H1 (cell line): ENCODE results near the gene ZDHHC8. TPM values are rescaled to one million over a fixed set of nuclear protein-coding genes. Genes with fewer than 3 reads are reported as not detected.

ENCODE experiments used
- CTCF ChIA-PET: fragments of 300-600 bp; sonication (Branson Sonifier 250); formaldehyde crosslinking; loops from one replicate; lab custom pipeline; 2021; ENCODE audit not compliant: partially characterized antibody; lab: Charles Lee
- POLR2A ChIA-PET: fragments of 300-600 bp; sonication (Branson Sonifier 250); formaldehyde crosslinking; loops from one replicate; lab custom pipeline; 2021; ENCODE audit warnings: inconsistent platforms; ENCODE audit not compliant: partially characterized antibody; lab: Charles Lee
- DNase-seq, 2 experiments: peaks; one replicate each; pipeline versions ENCODE4 v3.0.0 to v3.0.0-alpha.2; 2010 to 2022; ENCODE audit warnings: low spot score in 2 of 2, low read depth in 1 of 2, mixed read lengths in 1 of 2
- FAIRE-seq: peaks from 2 replicates; lab custom pipeline; 2011; peaks lifted over from hg19 to GRCh38; lab: Jason Lieb, UNC
- H2AFZ ChIP-seq: 2 replicates; pipeline ENCODE4 v1.8.1; 2012; ENCODE audit warnings: low read length, inconsistent platforms
- H2AK5ac ChIP-seq: 2 replicates; pipeline ENCODE4 v1.6.1; 2013; ENCODE audit warnings: low read depth, low read length
- H2BK120ac ChIP-seq: replicated peaks from 2 replicates; pipeline ENCODE3; 2013; ENCODE audit warnings: low read depth, low read length, inconsistent platforms
- H2BK12ac ChIP-seq: 2 replicates; pipeline ENCODE4 v1.6.1; 2013; ENCODE audit warnings: low read depth, low read length
- H2BK15ac ChIP-seq: 2 replicates; pipeline ENCODE4 v1.6.1; 2013; ENCODE audit warnings: low read length
- H2BK20ac ChIP-seq: 2 replicates; pipeline ENCODE4 v1.6.1; 2013; ENCODE audit warnings: low read length
- H2BK5ac ChIP-seq: 2 replicates; pipeline ENCODE4 v1.6.1; 2013; ENCODE audit warnings: low read depth, low read length
- H3K14ac ChIP-seq: 2 replicates; pipeline ENCODE4 v1.6.1; 2013; ENCODE audit warnings: inconsistent platforms; ENCODE audit not compliant: insufficient read length
- H3K18ac ChIP-seq: 2 replicates; pipeline ENCODE4 v1.6.1; 2013; ENCODE audit warnings: low read length; ENCODE audit errors: extremely low read depth
- H3K23ac ChIP-seq: 2 replicates; pipeline ENCODE4 v1.6.1; 2013; ENCODE audit warnings: inconsistent platforms; ENCODE audit not compliant: insufficient read length
- H3K23me2 ChIP-seq: 2 replicates; pipeline ENCODE4 v1.6.1; 2013; ENCODE audit warnings: low read depth, low read length
- H3K27ac ChIP-seq: 2 replicates; pipeline ENCODE4 v1.6.1; 2011; ENCODE audit warnings: low read depth, low read length, inconsistent platforms
- H3K27me3 ChIP-seq, 4 experiments: replicated peaks in 1 of 4; 1 replicate in 1 of 4; 2 replicates in 3 of 4; pipeline versions ENCODE4 v1.6.1 to v1.8.1; 2011 to 2013; ENCODE audit warnings: low read length in 3 of 4, mild to moderate bottlenecking in 3 of 4, inconsistent platforms in 2 of 4, mixed read lengths in 2 of 4, moderate library complexity in 1 of 4; ENCODE audit not compliant: control insufficient read depth in 3 of 4, insufficient read depth in 3 of 4; ENCODE audit errors: extremely low read depth in 1 of 4
- H3K36me3 ChIP-seq, 4 experiments: 2 replicates each; pipeline versions ENCODE4 v1.6.1 to v1.8.1; 2011 to 2013; ENCODE audit warnings: mild to moderate bottlenecking in 4 of 4, low read length in 3 of 4, moderate library complexity in 2 of 4, control low read depth in 1 of 4, inconsistent platforms in 1 of 4; ENCODE audit not compliant: insufficient read depth in 4 of 4, control insufficient read depth in 2 of 4
- H3K4ac ChIP-seq: replicated peaks from 2 replicates; pipeline ENCODE3; 2013; ENCODE audit warnings: low read length, low read depth, mixed read lengths, inconsistent platforms; ENCODE audit not compliant: insufficient read length
- H3K4me1 ChIP-seq, 4 experiments: replicated peaks in 1 of 4; 1 replicate in 1 of 4; 2 replicates in 3 of 4; pipeline versions ENCODE4 v1.6.1 to v1.8.1; 2011 to 2013; ENCODE audit warnings: low read length in 3 of 4, inconsistent platforms in 2 of 4, mixed read lengths in 1 of 4; ENCODE audit not compliant: insufficient read depth in 4 of 4, control insufficient read depth in 3 of 4
- H3K4me2 ChIP-seq, 2 experiments: 2 replicates each; pipeline versions ENCODE4 v1.6.1 to v1.8.1; 2011 to 2013; ENCODE audit warnings: low read depth in 2 of 2, low read length in 2 of 2, control low read depth in 1 of 2, inconsistent platforms in 1 of 2, mild to moderate bottlenecking in 1 of 2; ENCODE audit not compliant: insufficient read depth in 1 of 2
- H3K4me3 ChIP-seq, 4 experiments: fragments of 200-600, 300-600 bp in 1 of 4; sonication (generic), shearing (Covaris generic), sonication (Bioruptor Twin) in 1 of 4; 2 replicates each; pipeline versions ENCODE4 v1.5.1 to v1.8.1; 2011 to 2016; ENCODE audit warnings: low read length in 4 of 4, low read depth in 3 of 4, control low read depth in 2 of 4, inconsistent platforms in 2 of 4, mild to moderate bottlenecking in 2 of 4, mixed read lengths in 1 of 4, moderate library complexity in 1 of 4; ENCODE audit not compliant: insufficient read depth in 2 of 4; ENCODE audit errors: extremely low read depth in 1 of 4
- H3K56ac ChIP-seq: replicated peaks from 2 replicates; pipeline ENCODE3; 2013; ENCODE audit warnings: low read depth, mild to moderate bottlenecking, mixed read lengths, low read length, inconsistent platforms; ENCODE audit not compliant: insufficient read length
- H3K79me1 ChIP-seq: 2 replicates; pipeline ENCODE4 v1.6.1; 2013; ENCODE audit warnings: low read depth, low read length, control low read depth
- H3K79me2 ChIP-seq, 2 experiments: 2 replicates each; pipeline versions ENCODE4 v1.6.1 to v1.8.1; 2012 to 2013; ENCODE audit warnings: low read length in 2 of 2, mild to moderate bottlenecking in 2 of 2, inconsistent platforms in 1 of 2; ENCODE audit not compliant: insufficient read depth in 2 of 2, control insufficient read depth in 1 of 2
- H3K9ac ChIP-seq, 4 experiments: replicated peaks in 1 of 4; 1 replicate in 1 of 4; 2 replicates in 3 of 4; pipeline versions ENCODE4 v1.6.1 to v1.8.1; 2011 to 2013; ENCODE audit warnings: low read depth in 3 of 4, low read length in 3 of 4, control low read depth in 2 of 4, mild to moderate bottlenecking in 2 of 4, moderate library complexity in 2 of 4, inconsistent platforms in 1 of 4; ENCODE audit errors: extremely low read depth in 1 of 4
- H3K9me3 ChIP-seq, 2 experiments: 2 replicates each; pipeline versions ENCODE4 v1.6.1 to v1.8.1; 2012 to 2013; ENCODE audit warnings: mild to moderate bottlenecking in 2 of 2, moderate library complexity in 2 of 2, control low read depth in 1 of 2, inconsistent platforms in 1 of 2, low read depth in 1 of 2, low read length in 1 of 2, mixed read lengths in 1 of 2; ENCODE audit not compliant: insufficient read depth in 2 of 2
- H4K20me1 ChIP-seq, 2 experiments: replicated peaks in 1 of 2; 2 replicates each; pipeline versions ENCODE3 to v1.8.1; 2011 to 2013; ENCODE audit warnings: inconsistent platforms in 2 of 2, low read length in 2 of 2, mild to moderate bottlenecking in 1 of 2; ENCODE audit not compliant: insufficient read depth in 2 of 2, control insufficient read depth in 1 of 2
- H4K5ac ChIP-seq: 2 replicates; pipeline ENCODE4 v1.6.1; 2013; ENCODE audit warnings: low read length, low read depth, mixed read lengths, inconsistent platforms; ENCODE audit not compliant: insufficient read length
- H4K8ac ChIP-seq: 2 replicates; pipeline ENCODE4 v1.8.0; 2013; ENCODE audit warnings: mild to moderate bottlenecking, moderate library complexity, low read length, inconsistent platforms; ENCODE audit not compliant: insufficient read depth; ENCODE audit errors: extremely low read depth
- H4K91ac ChIP-seq: replicated peaks from 2 replicates; pipeline ENCODE3; 2013; ENCODE audit warnings: low read length, mixed read lengths, inconsistent platforms; ENCODE audit not compliant: insufficient read length
- RBBP5 ChIP-seq: IDR thresholded peaks from 2 replicates; pipeline ENCODE4 v1.7.1; 2012; ENCODE audit warnings: low read depth, mild to moderate bottlenecking, inconsistent platforms, low read length, moderate library complexity, borderline replicate concordance
- RXRA ChIP-seq: IDR thresholded peaks from 2 replicates; pipeline ENCODE4 v1.6.1; 2011; ENCODE audit warnings: low read depth, mild to moderate bottlenecking, low read length, moderate library complexity; ENCODE audit not compliant: insufficient read depth
- WGBS, 2 experiments: shearing (Covaris generic) in 1 of 2; methylation state at CpG; one replicate each; pipeline versions ENCODE4 v1.1.6 to v1.1.7; 2013 to 2015; ENCODE audit warnings: low lambda C conversion rate in 2 of 2, mixed read lengths in 2 of 2, inconsistent platforms in 1 of 2, low coverage in 1 of 2, missing lambda C conversion rate in 1 of 2; ENCODE audit not compliant: insufficient replicate concordance in 2 of 2, insufficient coverage in 1 of 2, insufficient read length in 1 of 2; ENCODE audit errors: extremely low coverage in 1 of 2, missing lambda C conversion rate in 1 of 2; 5-methylcytosine and 5-hydroxymethylcytosine counted together
- polyA plus RNA-seq, 7 experiments: library from polyadenylated mRNA; depleted of rRNA in 3 of 7; stranded (reverse) in 5 of 7; unstranded in 2 of 7; fragments of >200 nt in 5 of 7; fragments of 200-250 nt in 2 of 7; gene quantifications; 1 replicate in 5 of 7; 2 replicates in 1 of 7; 4 replicates in 1 of 7; pipeline versions ENCODE4 v1.2.1 to v1.2.3, GENCODE V29; 2011 to 2013; ENCODE audit warnings: missing spikeins in 2 of 7, mixed read lengths in 2 of 7
- total RNA-seq: library from RNA; stranded (reverse); fragmentation: NEBNext Ultra II Directional; extraction: Animal tissue kit (Norgen Biotek cat#: 25700); gene quantifications from 2 replicates; pipeline ENCODE4 v1.2.1, GENCODE V29; 2021

Gene ZDHHC8
- total and polyA plus RNA-seq, 2 of the 8 experiments (the other 6 are each of a cell fraction or from before 2014, with no cell fraction given): 18.6 to 65.6 TPM

DNA sequence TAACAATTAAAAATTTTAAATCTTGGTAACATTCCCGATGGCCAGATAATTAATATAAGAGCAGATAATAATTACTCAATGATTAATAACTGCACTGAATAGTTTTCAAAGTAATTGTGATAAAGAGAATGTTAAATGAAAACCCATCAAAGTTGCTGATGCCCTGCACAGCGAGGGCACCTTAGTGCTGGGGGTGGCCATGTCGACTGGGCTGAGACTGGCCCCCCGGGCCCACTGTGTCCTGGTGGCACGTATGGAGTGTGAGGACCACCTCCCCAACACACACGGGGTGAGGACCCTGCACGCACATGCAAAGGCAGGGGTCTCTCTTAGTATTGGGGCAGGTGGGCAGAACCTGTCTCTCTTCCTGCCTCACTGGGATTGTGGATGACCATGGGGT, 34.3 kb downstream of the ZDHHC8 start:
- Histone ChIP-seq H3K4ac (no peak overlapping the region), H2AK5ac (no peak overlapping the region), H2BK120ac (no peak overlapping the region), H3K27me3 (no peaks in the 10 kb centered on the region), H3K36me3 (no peaks in the 10 kb centered on the region), H2BK12ac (no peak overlapping the region), H3K56ac (no peak overlapping the region), H3K18ac (no peak overlapping the region), H3K9ac (no peak overlapping the region), H2AFZ (no peak overlapping the region), H3K14ac (no peak overlapping the region), H3K23me2 (peaks cover 15% of the 10 kb centered on the region; the same call in 1 of the 2 replicates), H3K4me3 (no peak overlapping the region), H2BK15ac (no peak overlapping the region), H3K79me1 (no peaks in the 10 kb centered on the region), H4K8ac (0 out of 2 replicates have a peak overlapping the region, but pooled peaks have one; percentile 51), H3K23ac (no peak overlapping the region), H4K91ac (no peak overlapping the region), H3K79me2 (no peaks in the 10 kb centered on the region), H3K9me3 (no peaks in the 10 kb centered on the region; a peak in 1 of 4 replicates), H3K4me2 (no peak overlapping the region), H4K5ac (no peak overlapping the region), H2BK5ac (no peak overlapping the region), H2BK20ac (no peak overlapping the region; the same call in 1 of the 2 replicates), H3K27ac (no peak overlapping the region), H3K4me1 (no peaks in the 10 kb centered on the region), H4K20me1 (peaks cover 0 to 1% of the 10 kb centered on the region in 2 experiments)
- POLR2A ChIA-PET: interaction anchor here (1.2 kb wide), 1 partner anchor 37 kb away, joined by 3 read pairs; no protein-coding TSS in a partner anchor
- WGBS, 2 experiments: 84% methylated on average over 7 of the region's 7 CpGs; no CpG with 5 or more reads in 1 of the 2 experiments
- CTCF ChIA-PET: interaction anchor here (1.5 kb wide), 1 partner anchor 12 kb away, joined by 3 read pairs; no protein-coding TSS in a partner anchor
- DNase-seq: no peak
- FAIRE-seq: no peak
- no peak for TF ChIP-seq RBBP5
- no peak for TF ChIP-seq RXRA
